ENCODE results near the gene RCL1. TPM values are rescaled to one million over a fixed set of nuclear protein-coding genes. Genes with fewer than 3 reads are reported as not detected.

RCL1 gene
- total RNA-seq, 3 donors from 2014 or later = 41.3 to 111 (median 46.7) TPM

DNA sequence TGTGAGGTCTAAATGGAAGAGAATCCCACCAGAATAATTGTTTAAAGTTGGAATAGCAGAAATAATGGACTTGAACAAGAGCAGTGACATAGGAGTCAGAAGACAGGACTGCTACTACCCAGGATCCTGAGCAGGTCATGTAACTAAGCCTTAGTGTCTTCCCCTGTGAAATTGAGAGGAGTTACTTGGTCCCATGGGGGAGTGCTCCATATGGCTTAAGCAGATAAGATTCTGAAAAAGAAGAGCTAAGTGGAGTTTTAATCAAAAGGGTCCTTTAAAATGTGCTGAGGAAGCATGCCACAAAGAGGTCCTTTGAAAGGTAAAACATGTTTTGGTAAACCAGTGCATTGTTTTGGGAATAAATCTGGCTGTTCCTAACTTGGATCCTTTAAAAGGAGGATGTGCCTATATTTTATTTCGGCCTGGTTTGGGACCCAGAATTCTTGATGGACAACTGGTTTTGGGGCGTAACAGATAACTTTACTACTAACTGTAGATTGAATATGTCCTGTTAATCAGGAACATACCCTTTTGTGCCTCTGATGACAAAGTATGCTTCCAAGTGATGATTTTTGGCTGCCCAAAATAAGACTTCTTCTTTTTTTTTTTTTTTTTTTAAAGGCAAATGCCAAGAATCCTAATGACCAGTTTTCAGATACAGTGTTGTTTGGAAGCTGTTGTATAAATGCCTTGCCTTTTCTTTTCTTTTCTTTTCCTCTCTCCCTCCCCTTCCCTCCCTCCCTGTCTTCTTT lies 5.7 kb downstream of the RCL1 start:
- H3K36me3 ChIP-seq = no peaks in the 10 kb centered on the region
- H3K4me3 ChIP-seq = no peak overlapping the region
- H3K27ac ChIP-seq = peak overlapping the region; percentile 1 to 52
- no peaks in the 10 kb centered on the region for H3K9me3 ChIP-seq
- H3K27me3 ChIP-seq = no peaks in the 10 kb centered on the region
- DNase-seq (ENCODE audit: low spot score in 2 of 2) = no peak
- TF ChIP-seq, protein P1, sequence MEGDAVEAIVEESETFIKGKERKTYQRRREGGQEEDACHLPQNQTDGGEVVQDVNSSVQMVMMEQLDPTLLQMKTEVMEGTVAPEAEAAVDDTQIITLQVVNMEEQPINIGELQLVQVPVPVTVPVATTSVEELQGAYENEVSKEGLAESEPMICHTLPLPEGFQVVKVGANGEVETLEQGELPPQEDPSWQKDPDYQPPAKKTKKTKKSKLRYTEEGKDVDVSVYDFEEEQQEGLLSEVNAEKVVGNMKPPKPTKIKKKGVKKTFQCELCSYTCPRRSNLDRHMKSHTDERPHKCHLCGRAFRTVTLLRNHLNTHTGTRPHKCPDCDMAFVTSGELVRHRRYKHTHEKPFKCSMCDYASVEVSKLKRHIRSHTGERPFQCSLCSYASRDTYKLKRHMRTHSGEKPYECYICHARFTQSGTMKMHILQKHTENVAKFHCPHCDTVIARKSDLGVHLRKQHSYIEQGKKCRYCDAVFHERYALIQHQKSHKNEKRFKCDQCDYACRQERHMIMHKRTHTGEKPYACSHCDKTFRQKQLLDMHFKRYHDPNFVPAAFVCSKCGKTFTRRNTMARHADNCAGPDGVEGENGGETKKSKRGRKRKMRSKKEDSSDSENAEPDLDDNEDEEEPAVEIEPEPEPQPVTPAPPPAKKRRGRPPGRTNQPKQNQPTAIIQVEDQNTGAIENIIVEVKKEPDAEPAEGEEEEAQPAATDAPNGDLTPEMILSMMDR (IDR thresholded peaks at IDR 0.05) = no peak
- TF ChIP-seq POLR2A (IDR thresholded peaks at IDR 0.05) (no peak), POLR2AphosphoS5 (IDR thresholded peaks at IDR 0.05) (no peak)
- intact Hi-C loops (cut with DNase I; ENCODE audit: low total_unique reads) = no loop called here
- H3K4me1 ChIP-seq = peaks cover 0 to 6% of the 10 kb centered on the region in 2 donors

DNA sequence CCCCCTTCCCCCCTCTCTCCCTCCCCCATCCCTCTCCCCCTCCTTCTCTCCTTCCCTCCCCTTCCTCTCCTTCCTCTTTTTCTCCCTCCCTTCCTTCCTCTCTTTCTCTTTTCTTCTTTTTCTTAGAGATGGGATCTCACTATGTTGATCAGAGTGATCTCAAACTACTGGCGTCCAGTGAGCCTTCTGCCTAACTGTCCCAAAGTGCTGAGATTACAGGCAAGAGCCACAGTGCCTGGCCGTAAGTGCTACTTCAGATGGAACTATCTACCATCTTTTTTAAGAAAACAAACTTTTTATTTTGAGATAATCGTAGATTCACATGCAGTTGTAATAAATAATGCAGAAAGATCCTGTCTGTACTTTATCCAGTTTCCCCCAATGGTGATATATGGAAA lies 6.3 kb downstream of the RCL1 start:
- H3K27me3 ChIP-seq = no peaks in the 10 kb centered on the region
- H3K4me3 ChIP-seq = no peak overlapping the region
- intact Hi-C loops (cut with DNase I; ENCODE audit: low total_unique reads) = no loop called here
- H3K4me1 ChIP-seq = peaks cover 0 to 4% of the 10 kb centered on the region in 2 donors
- no peak for DNase-seq (ENCODE audit: low spot score in 2 of 2)
- H3K36me3 ChIP-seq = no peaks in the 10 kb centered on the region
- TF ChIP-seq POLR2A (IDR thresholded peaks at IDR 0.05) (no peak), POLR2AphosphoS5 (IDR thresholded peaks at IDR 0.05) (no peak)
- TF ChIP-seq, protein P1 (IDR thresholded peaks at IDR 0.05) = no peak
- H3K27ac ChIP-seq = no peak overlapping the region
- no peaks in the 10 kb centered on the region for H3K9me3 ChIP-seq

DNA sequence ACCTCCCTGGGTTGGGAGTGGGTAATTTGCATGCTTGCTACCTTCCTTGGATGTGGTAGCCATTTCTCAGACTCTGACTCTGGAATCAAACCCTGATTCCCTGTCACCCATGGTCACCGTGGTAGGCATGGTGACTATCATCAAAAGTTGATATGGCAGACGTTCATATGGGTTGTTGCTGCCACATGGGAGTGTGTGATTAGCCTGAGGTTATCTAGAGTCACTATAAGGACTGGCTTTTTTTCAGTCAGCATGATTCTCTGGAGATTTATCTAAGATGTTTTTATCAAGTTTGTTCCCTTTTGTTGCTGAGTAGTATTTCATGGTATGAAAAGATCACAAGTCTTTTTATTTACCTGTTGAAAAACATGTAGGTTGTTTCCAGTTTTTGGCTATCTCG lies 7.0 kb downstream of the RCL1 start:
- intact Hi-C loops (cut with DNase I; ENCODE audit: low total_unique reads) = no loop called here
- H3K27me3 ChIP-seq = no peaks in the 10 kb centered on the region
- H3K4me3 ChIP-seq = no peak overlapping the region
- TF ChIP-seq, protein P1 (IDR thresholded peaks at IDR 0.05) = no peak
- no peak for TF ChIP-seq POLR2AphosphoS5 (IDR thresholded peaks at IDR 0.05)
- TF ChIP-seq POLR2A (IDR thresholded peaks at IDR 0.05) = no peak
- no peaks in the 10 kb centered on the region for H3K36me3 ChIP-seq
- H3K27ac ChIP-seq = no peak overlapping the region
- no peaks in the 10 kb centered on the region for H3K9me3 ChIP-seq
- no peaks in the 10 kb centered on the region for H3K4me1 ChIP-seq
- no peak for DNase-seq (ENCODE audit: low spot score in 2 of 2)

DNA sequence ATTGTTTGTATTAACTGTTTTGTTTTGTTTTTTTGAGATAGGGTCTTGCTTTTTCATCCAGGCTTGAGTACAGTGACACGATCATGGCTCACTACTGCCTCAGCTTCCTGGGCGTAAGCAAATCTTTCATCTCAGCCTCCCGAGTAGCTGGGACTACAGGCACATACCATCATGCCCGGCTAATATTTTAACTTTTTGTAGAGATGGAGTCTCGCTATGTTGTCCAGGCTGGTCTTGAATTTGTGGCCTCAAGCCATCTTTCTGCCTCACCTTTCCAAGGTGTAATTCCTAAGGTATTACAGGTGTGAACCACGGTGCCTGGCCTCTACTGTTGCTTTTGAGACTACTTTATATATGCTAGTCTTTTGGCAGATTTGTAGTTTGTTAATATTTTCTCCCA lies 8.4 kb downstream of the RCL1 start:
- Histone ChIP-seq H3K4me3 (no peak overlapping the region), H3K4me1 (no peaks in the 10 kb centered on the region), H3K9me3 (peaks cover 0 to 2% of the 10 kb centered on the region in 2 donors), H3K27me3 (no peaks in the 10 kb centered on the region), H3K27ac (no peak overlapping the region), H3K36me3 (no peaks in the 10 kb centered on the region)
- TF ChIP-seq, protein P1 (IDR thresholded peaks at IDR 0.05) = no peak
- TF ChIP-seq POLR2A (IDR thresholded peaks at IDR 0.05) = no peak
- intact Hi-C loops (cut with DNase I; ENCODE audit: low total_unique reads) = no loop called here
- DNase-seq (ENCODE audit: low spot score in 2 of 2) = no peak

DNA sequence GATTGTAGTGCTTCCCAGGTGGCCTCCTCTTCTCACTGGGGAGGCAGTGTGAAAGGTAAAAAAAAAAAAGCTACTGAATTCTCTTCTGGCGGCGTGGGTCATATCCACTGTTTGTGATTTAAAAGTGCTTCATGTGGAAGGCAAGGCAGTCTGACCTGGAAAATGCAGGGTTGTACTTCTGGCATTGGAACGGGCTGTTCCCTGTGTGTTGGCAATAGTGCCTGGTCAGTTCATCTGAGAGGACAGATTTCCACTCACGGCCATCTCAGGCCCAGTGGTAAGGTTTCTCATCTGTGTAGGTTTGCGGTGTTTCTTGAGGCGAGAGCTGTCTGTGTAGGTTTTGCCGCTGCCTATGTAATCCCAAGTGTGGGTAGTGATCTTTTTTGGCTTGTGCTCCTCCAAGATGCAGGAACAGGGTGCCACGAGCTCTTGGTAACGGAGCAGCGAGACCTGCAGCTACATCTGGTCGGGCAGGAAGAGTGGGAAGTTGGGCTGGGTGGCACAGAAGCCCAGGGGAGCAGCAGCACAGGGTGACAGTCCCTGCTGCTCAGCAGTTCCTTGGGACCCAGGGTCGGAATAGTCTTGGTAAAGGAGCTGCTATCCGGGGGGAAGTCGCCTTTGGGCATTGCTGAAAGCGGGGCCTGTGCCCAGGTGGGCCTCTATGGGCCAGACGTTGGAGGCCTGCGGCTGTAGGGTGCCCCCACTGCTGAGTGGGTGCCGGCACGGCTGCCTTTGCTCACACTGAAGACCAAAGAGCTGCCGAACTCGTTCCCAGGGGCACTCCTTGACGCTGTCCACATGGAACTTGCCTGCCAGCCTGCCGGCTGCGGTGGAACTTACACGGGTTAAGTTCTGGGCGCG lies 11.2 kb downstream of the RCL1 start:
- Histone ChIP-seq H3K27ac (no peak overlapping the region), H3K9me3 (peaks cover 5 to 10% of the 10 kb centered on the region in 2 donors), H3K36me3 (no peaks in the 10 kb centered on the region), H3K4me1 (no peaks in the 10 kb centered on the region), H3K27me3 (no peaks in the 10 kb centered on the region), H3K4me3 (no peak overlapping the region)
- TF ChIP-seq, protein P1 (IDR thresholded peaks at IDR 0.05) = no peak
- TF ChIP-seq POLR2AphosphoS5 (IDR thresholded peaks at IDR 0.05) (no peak), POLR2A (IDR thresholded peaks at IDR 0.05) (no peak)
- no peak for DNase-seq (ENCODE audit: low spot score in 2 of 2)
- intact Hi-C loops (cut with DNase I; ENCODE audit: low total_unique reads) = no loop called here
